Liver (tissue), 9 donors: Measurements from ENCODE around the gene CCSAP. TPM values are rescaled to one million over a fixed set of nuclear protein-coding genes. Genes with fewer than 3 reads are reported as not detected.
"Not testable (repeated sequence)": the region's sequence is repeated elsewhere in the genome, so short reads cannot be mapped to it uniquely, and the experiment has no call there.

Experiments used
- DNase-seq: peaks from one replicate; pipeline ENCODE4 v3.0.0-alpha.2; 2017; ENCODE audit warnings: low spot score
- H3K27ac ChIP-seq, 2 donors: one replicate each; pipeline ENCODE4 v1.7.0; 2013; ENCODE audit warnings: inconsistent platforms in 2 of 2, low read length in 2 of 2, control low read depth in 1 of 2, low read depth in 1 of 2, mild to moderate bottlenecking in 1 of 2
- H3K27me3 ChIP-seq, 4 donors: one replicate each; pipeline versions ENCODE4 v1.6.1 to v1.7.0; 2013; ENCODE audit warnings: low read length in 3 of 4, inconsistent platforms in 1 of 4, mild to moderate bottlenecking in 1 of 4, moderate library complexity in 1 of 4; ENCODE audit not compliant: control insufficient read depth in 4 of 4, insufficient read depth in 4 of 4
- H3K36me3 ChIP-seq, 4 donors: one replicate each; pipeline versions ENCODE4 v1.6.1 to v1.7.0; 2013; ENCODE audit warnings: low read length in 3 of 4, mild to moderate bottlenecking in 3 of 4, low read depth in 1 of 4, moderate library complexity in 1 of 4; ENCODE audit not compliant: control insufficient read depth in 4 of 4, insufficient read depth in 3 of 4
- H3K4me1 ChIP-seq, 4 donors: one replicate each; pipeline versions ENCODE4 v1.6.1 to v1.7.0; 2013; ENCODE audit warnings: low read length in 3 of 4, mild to moderate bottlenecking in 3 of 4, moderate library complexity in 1 of 4; ENCODE audit not compliant: control insufficient read depth in 4 of 4, insufficient read depth in 4 of 4
- H3K4me3 ChIP-seq, 3 donors: one replicate each; pipeline versions ENCODE4 v1.6.1 to v1.7.0; 2013; ENCODE audit warnings: low read length in 3 of 3, control low read depth in 1 of 3, low read depth in 1 of 3, mild to moderate bottlenecking in 1 of 3
- H3K9ac ChIP-seq, 2 donors: one replicate each; pipeline ENCODE4 v1.7.0; 2013; ENCODE audit warnings: low read length in 2 of 2, mild to moderate bottlenecking in 2 of 2, moderate library complexity in 2 of 2, control low read depth in 1 of 2, low read depth in 1 of 2
- H3K9me3 ChIP-seq, 4 donors: one replicate each; pipeline versions ENCODE4 v1.6.1 to v1.7.0; 2013; ENCODE audit warnings: low read length in 3 of 4; ENCODE audit not compliant: control insufficient read depth in 4 of 4
- EGR1 ChIP-seq, 2 donors: IDR thresholded peaks; 2 replicates each; pipeline ENCODE4 v1.6.1; 2016 to 2018; ENCODE audit warnings: antibody characterized with exemption in 2 of 2, low read depth in 2 of 2
- FOXA1 ChIP-seq: IDR thresholded peaks from 2 replicates; pipeline ENCODE4 v1.6.1; 2016; ENCODE audit warnings: antibody characterized with exemption
- FOXA2 ChIP-seq: IDR thresholded peaks from 2 replicates; pipeline ENCODE4 v1.6.1; 2016; ENCODE audit warnings: antibody characterized with exemption
- GABPA ChIP-seq, 2 donors: IDR thresholded peaks in 1 of 2; conservative IDR thresholded peaks in 1 of 2; 2 replicates each; pipeline ENCODE4 v1.6.1; 2016; ENCODE audit warnings: antibody characterized with exemption in 2 of 2, mild to moderate bottlenecking in 1 of 2, moderate library complexity in 1 of 2
- HNF4A ChIP-seq, 2 donors: conservative IDR thresholded peaks; 2 replicates each; pipeline ENCODE4 v1.6.1; 2016; ENCODE audit warnings: antibody characterized with exemption in 2 of 2, mild to moderate bottlenecking in 2 of 2
- HNF4G ChIP-seq: IDR thresholded peaks from 2 replicates; pipeline ENCODE4 v1.6.1; 2016; ENCODE audit warnings: antibody characterized with exemption
- JUND ChIP-seq, 2 donors: IDR thresholded peaks; 2 replicates each; pipeline ENCODE4 v1.6.1; 2016; ENCODE audit warnings: antibody characterized with exemption in 2 of 2
- NR2F2 ChIP-seq: IDR thresholded peaks from 2 replicates; pipeline ENCODE4 v1.6.1; 2016; ENCODE audit warnings: antibody characterized with exemption
- RAD21 ChIP-seq, 2 donors: IDR thresholded peaks; 2 replicates each; pipeline ENCODE4 v1.6.1; 2016; ENCODE audit warnings: antibody characterized with exemption in 2 of 2, mild to moderate bottlenecking in 2 of 2
- RXRA ChIP-seq, 2 donors: IDR thresholded peaks; 2 replicates each; pipeline ENCODE4 v1.6.1; 2017 to 2018; ENCODE audit warnings: antibody characterized with exemption in 2 of 2, mild to moderate bottlenecking in 1 of 2
- SP1 ChIP-seq: IDR thresholded peaks from 2 replicates; pipeline ENCODE4 v1.6.1; 2018; ENCODE audit warnings: antibody characterized with exemption, mild to moderate bottlenecking
- TAF1 ChIP-seq: conservative IDR thresholded peaks from 2 replicates; pipeline ENCODE4 v1.6.1; 2016; ENCODE audit warnings: antibody characterized with exemption, mild to moderate bottlenecking
- YY1 ChIP-seq: IDR thresholded peaks from 2 replicates; pipeline ENCODE4 v1.6.1; 2016; ENCODE audit warnings: antibody characterized with exemption, mild to moderate bottlenecking
- whole genome bisulfite sequencing: extraction: QIAGEN DNeasy Blood & Tissue Kit; methylation state at CpG from one replicate; pipeline ENCODE4 v1.1.7; 2013; 5-methylcytosine and 5-hydroxymethylcytosine counted together
- polyA plus RNA-seq, 2 donors: library from polyadenylated mRNA; stranded (reverse) in 1 of 2; unstranded in 1 of 2; fragments of 200-250 nt in 1 of 2; fragments of >200 nt in 1 of 2; fragmentation: Nextera tagmentation in 1 of 2; extraction: Ambion mirVana in 1 of 2; gene quantifications; one replicate each; pipeline versions ENCODE4 v1.2.1 to v1.2.3, GENCODE V29; 2013 to 2015
- total RNA-seq, 2 donors: library from RNA; depleted of rRNA; stranded (reverse); fragments of >200 nt; gene quantifications; one replicate each; pipeline ENCODE4 v1.2.3, GENCODE V29; 2014
- TF ChIP-seq, protein P1 (sequence below): fragments of 150-350 bp; IDR thresholded peaks from 2 replicates; pipeline ENCODE4 v1.5.1; 2017; ENCODE audit warnings: improper control_type of control experiment, low read depth, low read length; ENCODE audit not compliant: missing input control
- TF ChIP-seq, protein P2 (sequence below): IDR thresholded peaks from 2 replicates; pipeline ENCODE4 v1.6.1; 2016; ENCODE audit warnings: antibody characterized with exemption
- TF ChIP-seq, protein P3 (sequence below): IDR thresholded peaks from 2 replicates; pipeline ENCODE4 v1.6.1; 2016; ENCODE audit warnings: antibody characterized with exemption
- TF ChIP-seq, protein P4 (sequence below): IDR thresholded peaks from 2 replicates; pipeline ENCODE4 v1.6.1; 2016; ENCODE audit warnings: antibody characterized with exemption
- TF ChIP-seq, protein P5 (sequence below): IDR thresholded peaks from 2 replicates; pipeline ENCODE4 v1.6.1; 2016; ENCODE audit warnings: antibody characterized with exemption, mild to moderate bottlenecking
- donor health status: healthy.
- donor health status: healthy.
- donor health status: healthy.
- donor health status: healthy.
- donor health status: healthy.

CCSAP gene
- total and polyA plus RNA-seq, 4 donors, result 0.77 to 4.6 (median 1.7) TPM

DNA sequence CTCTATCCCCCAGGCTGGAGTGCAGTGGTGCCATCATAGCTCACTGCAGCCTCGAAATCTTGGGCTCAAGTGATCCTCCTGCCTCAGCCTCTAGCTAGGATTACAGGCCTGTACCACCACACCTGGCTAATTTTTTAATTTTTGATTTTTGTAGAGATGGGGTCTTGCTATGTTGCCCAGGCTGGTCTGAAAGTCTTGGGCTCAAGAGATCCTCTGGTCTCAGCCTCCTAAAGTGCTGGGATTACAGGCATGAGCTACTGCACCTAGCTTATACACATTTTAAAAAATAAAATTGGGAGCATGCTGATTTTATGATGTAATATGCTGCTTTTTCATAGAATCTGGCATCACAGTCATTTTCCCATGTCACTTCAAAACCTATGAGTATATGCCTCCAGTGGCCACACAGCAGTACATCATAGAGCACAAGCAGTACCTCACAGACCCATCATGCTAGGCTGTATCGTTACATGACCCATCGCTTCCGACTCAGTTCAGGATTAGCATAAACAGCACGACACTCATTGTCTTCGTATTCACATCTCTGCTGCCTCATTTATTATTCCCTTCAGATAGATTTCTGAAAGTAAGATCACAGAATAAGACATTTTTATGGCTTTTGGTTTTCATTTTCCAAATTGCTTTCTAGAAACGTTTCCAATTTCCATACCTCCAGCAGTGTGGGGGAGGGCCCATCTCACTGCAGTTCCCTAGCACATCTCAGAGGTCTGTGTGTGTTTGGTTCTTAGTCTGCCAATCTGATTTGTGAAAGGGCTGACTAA lies 35.9 kb upstream of the CCSAP start:
- no peak for DNase-seq

DNA sequence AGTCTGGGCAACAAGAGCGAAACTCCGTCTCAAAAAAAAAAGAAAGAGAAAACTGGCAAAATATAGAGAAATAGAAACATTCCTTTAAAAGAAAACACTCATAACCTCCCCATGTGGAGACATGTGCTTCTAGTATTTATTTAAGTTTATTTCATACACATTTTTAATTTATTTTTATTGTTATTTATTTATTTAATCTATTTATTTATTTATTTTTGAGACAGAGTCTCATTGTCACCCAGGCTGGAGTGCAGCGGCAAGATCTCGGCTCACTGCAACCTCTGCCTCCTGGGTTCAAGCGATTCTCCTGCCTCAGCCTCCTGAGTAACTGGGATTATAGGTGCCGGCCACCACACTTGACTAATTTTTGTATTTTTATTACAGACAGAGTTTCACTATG lies 35.2 kb upstream of the CCSAP start:
- 98% methylated on average over 6 of the region's 6 CpGs for WGBS
- not testable (repeated sequence) for H3K27ac ChIP-seq, H3K4me3 ChIP-seq, H3K4me1 ChIP-seq, H3K9ac ChIP-seq, H3K36me3 ChIP-seq, DNase-seq, H3K27me3 ChIP-seq, H3K9me3 ChIP-seq

More for the DNA sequence above, 35.9 kb upstream of the CCSAP start:
- no peaks in the 10 kb centered on the region for H3K36me3 ChIP-seq
- WGBS, result 77% methylated on average over 7 of the region's 7 CpGs
- no peaks in the 10 kb centered on the region for H3K9me3 ChIP-seq
- no peak overlapping the region for H3K9ac ChIP-seq
- no peak for TF ChIP-seq RAD21 (IDR thresholded peaks at IDR 0.05)
- no peak for TF ChIP-seq EGR1 (IDR thresholded peaks at IDR 0.05; ENCODE audit: low read depth in 2 of 2)
- no peak for TF ChIP-seq RXRA (IDR thresholded peaks at IDR 0.05)
- no peak for TF ChIP-seq GABPA (IDR thresholded peaks at IDR 0.05 in 1 of 2, conservative IDR thresholded peaks at IDR 0.05 in 1 of 2)
- TF ChIP-seq, protein P1, sequence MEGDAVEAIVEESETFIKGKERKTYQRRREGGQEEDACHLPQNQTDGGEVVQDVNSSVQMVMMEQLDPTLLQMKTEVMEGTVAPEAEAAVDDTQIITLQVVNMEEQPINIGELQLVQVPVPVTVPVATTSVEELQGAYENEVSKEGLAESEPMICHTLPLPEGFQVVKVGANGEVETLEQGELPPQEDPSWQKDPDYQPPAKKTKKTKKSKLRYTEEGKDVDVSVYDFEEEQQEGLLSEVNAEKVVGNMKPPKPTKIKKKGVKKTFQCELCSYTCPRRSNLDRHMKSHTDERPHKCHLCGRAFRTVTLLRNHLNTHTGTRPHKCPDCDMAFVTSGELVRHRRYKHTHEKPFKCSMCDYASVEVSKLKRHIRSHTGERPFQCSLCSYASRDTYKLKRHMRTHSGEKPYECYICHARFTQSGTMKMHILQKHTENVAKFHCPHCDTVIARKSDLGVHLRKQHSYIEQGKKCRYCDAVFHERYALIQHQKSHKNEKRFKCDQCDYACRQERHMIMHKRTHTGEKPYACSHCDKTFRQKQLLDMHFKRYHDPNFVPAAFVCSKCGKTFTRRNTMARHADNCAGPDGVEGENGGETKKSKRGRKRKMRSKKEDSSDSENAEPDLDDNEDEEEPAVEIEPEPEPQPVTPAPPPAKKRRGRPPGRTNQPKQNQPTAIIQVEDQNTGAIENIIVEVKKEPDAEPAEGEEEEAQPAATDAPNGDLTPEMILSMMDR, result no peak
- no peak for TF ChIP-seq HNF4A (conservative IDR thresholded peaks at IDR 0.05)
- no peak for TF ChIP-seq HNF4G
- TF ChIP-seq NR2F2, result no peak
- TF ChIP-seq, protein P2, sequence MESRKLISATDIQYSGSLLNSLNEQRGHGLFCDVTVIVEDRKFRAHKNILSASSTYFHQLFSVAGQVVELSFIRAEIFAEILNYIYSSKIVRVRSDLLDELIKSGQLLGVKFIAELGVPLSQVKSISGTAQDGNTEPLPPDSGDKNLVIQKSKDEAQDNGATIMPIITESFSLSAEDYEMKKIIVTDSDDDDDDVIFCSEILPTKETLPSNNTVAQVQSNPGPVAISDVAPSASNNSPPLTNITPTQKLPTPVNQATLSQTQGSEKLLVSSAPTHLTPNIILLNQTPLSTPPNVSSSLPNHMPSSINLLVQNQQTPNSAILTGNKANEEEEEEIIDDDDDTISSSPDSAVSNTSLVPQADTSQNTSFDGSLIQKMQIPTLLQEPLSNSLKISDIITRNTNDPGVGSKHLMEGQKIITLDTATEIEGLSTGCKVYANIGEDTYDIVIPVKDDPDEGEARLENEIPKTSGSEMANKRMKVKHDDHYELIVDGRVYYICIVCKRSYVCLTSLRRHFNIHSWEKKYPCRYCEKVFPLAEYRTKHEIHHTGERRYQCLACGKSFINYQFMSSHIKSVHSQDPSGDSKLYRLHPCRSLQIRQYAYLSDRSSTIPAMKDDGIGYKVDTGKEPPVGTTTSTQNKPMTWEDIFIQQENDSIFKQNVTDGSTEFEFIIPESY, result no peak
- TF ChIP-seq TAF1, result no peak
- TF ChIP-seq YY1, result no peak
- no peak for TF ChIP-seq SP1
- TF ChIP-seq, protein P3, sequence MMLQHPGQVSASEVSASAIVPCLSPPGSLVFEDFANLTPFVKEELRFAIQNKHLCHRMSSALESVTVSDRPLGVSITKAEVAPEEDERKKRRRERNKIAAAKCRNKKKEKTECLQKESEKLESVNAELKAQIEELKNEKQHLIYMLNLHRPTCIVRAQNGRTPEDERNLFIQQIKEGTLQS, result no peak
- TF ChIP-seq, protein P4, sequence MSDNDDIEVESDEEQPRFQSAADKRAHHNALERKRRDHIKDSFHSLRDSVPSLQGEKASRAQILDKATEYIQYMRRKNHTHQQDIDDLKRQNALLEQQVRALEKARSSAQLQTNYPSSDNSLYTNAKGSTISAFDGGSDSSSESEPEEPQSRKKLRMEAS, result no peak
- no peak for TF ChIP-seq JUND (IDR thresholded peaks at IDR 0.05)
- TF ChIP-seq FOXA2, result no peak
- TF ChIP-seq FOXA1, result no peak
- TF ChIP-seq, protein P5, sequence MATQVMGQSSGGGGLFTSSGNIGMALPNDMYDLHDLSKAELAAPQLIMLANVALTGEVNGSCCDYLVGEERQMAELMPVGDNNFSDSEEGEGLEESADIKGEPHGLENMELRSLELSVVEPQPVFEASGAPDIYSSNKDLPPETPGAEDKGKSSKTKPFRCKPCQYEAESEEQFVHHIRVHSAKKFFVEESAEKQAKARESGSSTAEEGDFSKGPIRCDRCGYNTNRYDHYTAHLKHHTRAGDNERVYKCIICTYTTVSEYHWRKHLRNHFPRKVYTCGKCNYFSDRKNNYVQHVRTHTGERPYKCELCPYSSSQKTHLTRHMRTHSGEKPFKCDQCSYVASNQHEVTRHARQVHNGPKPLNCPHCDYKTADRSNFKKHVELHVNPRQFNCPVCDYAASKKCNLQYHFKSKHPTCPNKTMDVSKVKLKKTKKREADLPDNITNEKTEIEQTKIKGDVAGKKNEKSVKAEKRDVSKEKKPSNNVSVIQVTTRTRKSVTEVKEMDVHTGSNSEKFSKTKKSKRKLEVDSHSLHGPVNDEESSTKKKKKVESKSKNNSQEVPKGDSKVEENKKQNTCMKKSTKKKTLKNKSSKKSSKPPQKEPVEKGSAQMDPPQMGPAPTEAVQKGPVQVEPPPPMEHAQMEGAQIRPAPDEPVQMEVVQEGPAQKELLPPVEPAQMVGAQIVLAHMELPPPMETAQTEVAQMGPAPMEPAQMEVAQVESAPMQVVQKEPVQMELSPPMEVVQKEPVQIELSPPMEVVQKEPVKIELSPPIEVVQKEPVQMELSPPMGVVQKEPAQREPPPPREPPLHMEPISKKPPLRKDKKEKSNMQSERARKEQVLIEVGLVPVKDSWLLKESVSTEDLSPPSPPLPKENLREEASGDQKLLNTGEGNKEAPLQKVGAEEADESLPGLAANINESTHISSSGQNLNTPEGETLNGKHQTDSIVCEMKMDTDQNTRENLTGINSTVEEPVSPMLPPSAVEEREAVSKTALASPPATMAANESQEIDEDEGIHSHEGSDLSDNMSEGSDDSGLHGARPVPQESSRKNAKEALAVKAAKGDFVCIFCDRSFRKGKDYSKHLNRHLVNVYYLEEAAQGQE, result no peak
- no peaks in the 10 kb centered on the region for H3K27me3 ChIP-seq
- no peak overlapping the region for H3K4me3 ChIP-seq
- no peaks in the 10 kb centered on the region for H3K4me1 ChIP-seq
- no peak overlapping the region for H3K27ac ChIP-seq
